GM12878 (cell line): ENCODE results near the gene INSC. TPM values are rescaled to one million over a fixed set of nuclear protein-coding genes. Genes with fewer than 3 reads are reported as not detected.
A peak's percentile ranks its signal among the peaks of the same experiment; 100 is the strongest.

Source experiments
- ATAC-seq: fragments of 200-7000 bp; cut with Tn5 transposase; 3 replicates; pipeline ENCODE4 v1.9.1; 2020; ENCODE audit warnings: mild to moderate bottlenecking, moderate library complexity
- BruUV-seq: library from RNA; stranded (reverse); fragments of 400-500 nt; replicated peaks from 2 replicates; lab custom pipeline; 2021; lab: Mats Ljungman, UMichigan
- CTCF ChIA-PET: fragments of 300-600 bp; sonication (Branson Sonifier 250); formaldehyde crosslinking; extraction: SDS; loops from one replicate; lab custom pipeline; 2021; ENCODE audit warnings: inconsistent platforms; lab: Yijun Ruan, JAX
- POLR2A ChIA-PET: fragments of 350-600 bp; formaldehyde crosslinking; extraction: SDS; loops from one replicate; lab custom pipeline; 2021; ENCODE audit warnings: inconsistent platforms; lab: Charles Lee
- RAD21 ChIA-PET: fragments of 300-600 bp; sonication (Branson Sonifier 250); formaldehyde crosslinking; loops from one replicate; lab custom pipeline; 2023; ENCODE audit warnings: antibody characterized with exemption; ENCODE audit not compliant: unreplicated experiment; lab: Charles Lee
- SMC1A ChIA-PET: fragments of 300-600 bp; sonication (Branson Sonifier 250); formaldehyde crosslinking; loops from one replicate; lab custom pipeline; 2023; ENCODE audit not compliant: unreplicated experiment, uncharacterized antibody; lab: Charles Lee
- DNase-seq: peaks from one replicate; pipeline ENCODE4 v3.0.0-alpha.2; 2011; ENCODE audit warnings: low read depth, low spot score
- FAIRE-seq: peaks from 3 replicates; lab custom pipeline; 2011; peaks lifted over from hg19 to GRCh38; lab: Jason Lieb, UNC
- H2AFZ ChIP-seq: 2 replicates; pipeline ENCODE4 v1.6.0; 2011; ENCODE audit warnings: low read depth, low read length, control low read depth; ENCODE audit not compliant: control insufficient read depth
- H3K27ac ChIP-seq: 2 replicates; pipeline ENCODE4 v1.5.1; 2011; ENCODE audit warnings: control low read depth; ENCODE audit not compliant: control insufficient read depth, insufficient read depth
- H3K27me3 ChIP-seq, 2 experiments: replicated peaks in 1 of 2; 2 replicates each; pipeline versions ENCODE4 v1.6.0 to v1.6.1; 2011; ENCODE audit warnings: low read length in 1 of 2; ENCODE audit not compliant: control insufficient read depth in 2 of 2, insufficient read depth in 2 of 2
- H3K36me3 ChIP-seq, 2 experiments: 2 replicates each; pipeline ENCODE4 v1.5.1; 2011; ENCODE audit warnings: low read length in 1 of 2; ENCODE audit not compliant: control insufficient read depth in 2 of 2, insufficient read depth in 2 of 2
- H3K4me1 ChIP-seq: 2 replicates; pipeline ENCODE4 v1.6.1; 2011; ENCODE audit warnings: mild to moderate bottlenecking, low read length, moderate library complexity, mixed read lengths; ENCODE audit not compliant: control insufficient read depth, insufficient read depth
- H3K4me2 ChIP-seq: 2 replicates; pipeline ENCODE4 v1.6.0; 2011; ENCODE audit warnings: control low read depth; ENCODE audit not compliant: control insufficient read depth, insufficient read depth
- H3K4me3 ChIP-seq: fragments of 200-600 bp; sonication (generic); 2 replicates; pipeline ENCODE4 v1.5.1; 2016
- H3K79me2 ChIP-seq: 2 replicates; pipeline ENCODE4 v1.6.0; 2011; ENCODE audit warnings: low read length; ENCODE audit not compliant: control insufficient read depth, insufficient read depth
- H3K9ac ChIP-seq: 2 replicates; pipeline ENCODE4 v1.8.0; 2011; ENCODE audit warnings: low read length, control low read depth, mixed read lengths; ENCODE audit not compliant: control insufficient read depth, insufficient read depth
- H3K9me3 ChIP-seq: replicated peaks from 3 replicates; pipeline ENCODE4 v1.5.1; 2011; ENCODE audit warnings: mild to moderate bottlenecking, low read length; ENCODE audit not compliant: control insufficient read depth, insufficient read depth
- H4K20me1 ChIP-seq: 2 replicates; pipeline ENCODE4 v1.6.0; 2011; ENCODE audit not compliant: control insufficient read depth, insufficient read depth
- BHLHE40 ChIP-seq, 2 experiments: fragments of 450-650 bp in 1 of 2; IDR thresholded peaks; 2 replicates each; pipeline ENCODE4 v1.6.1; 2011 to 2017; ENCODE audit warnings: low read depth in 2 of 2, borderline replicate concordance in 1 of 2, improper control_type of control experiment in 1 of 2, low read length in 1 of 2, mild to moderate bottlenecking in 1 of 2
- CTCF ChIP-seq, 3 experiments: IDR thresholded peaks in 2 of 3; conservative IDR thresholded peaks in 1 of 3; 2 replicates each; pipeline ENCODE4 v1.5.1; 2011; ENCODE audit warnings: low read depth in 3 of 3, low read length in 3 of 3, mild to moderate bottlenecking in 3 of 3, control low read depth in 2 of 3, moderate library complexity in 2 of 3, inconsistent platforms in 1 of 3, mixed read lengths in 1 of 3; ENCODE audit not compliant: control insufficient read depth in 2 of 3, insufficient read depth in 1 of 3; ENCODE audit errors: extremely low read depth in 1 of 3
- EED ChIP-seq: sonication (generic); IDR thresholded peaks from 2 replicates; pipeline ENCODE4 v1.6.1; 2016; ENCODE audit warnings: antibody characterized with exemption, low read depth
- EGR1 ChIP-seq, 2 experiments: IDR thresholded peaks; 1 replicate in 1 of 2; 2 replicates in 1 of 2; pipeline ENCODE4 v1.6.1; 2011 to 2012; ENCODE audit warnings: low read depth in 2 of 2, low read length in 2 of 2, borderline replicate concordance in 1 of 2, mild to moderate bottlenecking in 1 of 2, moderate library complexity in 1 of 2
- GABPA ChIP-seq: IDR thresholded peaks from 2 replicates; pipeline ENCODE4 v1.6.1; 2014; ENCODE audit warnings: antibody characterized with exemption, low read depth, mild to moderate bottlenecking, inconsistent platforms
- IRF5 ChIP-seq: fragments of 450-650 bp; IDR thresholded peaks from 2 replicates; pipeline ENCODE4 v1.6.1; 2017; ENCODE audit warnings: borderline replicate concordance
- KDM1A ChIP-seq: fragments of 200-600 bp; sonication (generic); IDR thresholded peaks from 2 replicates; pipeline ENCODE4 v1.6.1; 2016; ENCODE audit warnings: borderline replicate concordance
- MTA2 ChIP-seq: fragments of 450-650 bp; IDR thresholded peaks from 2 replicates; pipeline ENCODE4 v1.6.1; 2016; ENCODE audit warnings: low read depth, mild to moderate bottlenecking, moderate library complexity
- NFYA ChIP-seq: IDR thresholded peaks from 2 replicates; pipeline ENCODE4 v1.6.1; 2011; ENCODE audit warnings: low read depth, mild to moderate bottlenecking, low read length, improper control_type of control experiment, borderline replicate concordance
- POLR2A ChIP-seq: IDR thresholded peaks from 2 replicates; pipeline ENCODE4 v1.6.1; 2011; ENCODE audit warnings: low read depth, mild to moderate bottlenecking, low read length
- POLR2AphosphoS5 ChIP-seq: IDR thresholded peaks from 2 replicates; pipeline ENCODE4 v1.6.1; 2011; ENCODE audit warnings: mild to moderate bottlenecking, low read length, inconsistent platforms
- RAD21 ChIP-seq: IDR thresholded peaks from 2 replicates; pipeline ENCODE4 v1.6.1; 2011; ENCODE audit warnings: mild to moderate bottlenecking, low read depth, low read length, moderate library complexity; ENCODE audit not compliant: insufficient read depth
- RCOR1 ChIP-seq: conservative IDR thresholded peaks from 2 replicates; pipeline ENCODE4 v1.6.1; 2012; ENCODE audit warnings: low read depth, low read length, improper control_type of control experiment
- RUNX3 ChIP-seq: IDR thresholded peaks from 2 replicates; pipeline ENCODE4 v1.6.1; 2012; ENCODE audit warnings: low read length, inconsistent platforms
- SMC3 ChIP-seq: IDR thresholded peaks from 2 replicates; pipeline ENCODE4 v1.6.1; 2011; ENCODE audit warnings: low read length, improper control_type of control experiment, borderline replicate concordance
- TCF7 ChIP-seq: IDR thresholded peaks from 2 replicates; pipeline ENCODE4 v1.6.1; 2014; ENCODE audit warnings: antibody characterized with exemption, borderline replicate concordance
- WGBS: methylation state at CpG from one replicate; pipeline ENCODE4 v1.1.6; 2016; ENCODE audit warnings: low lambda C conversion rate; ENCODE audit not compliant: insufficient replicate concordance, insufficient coverage; ENCODE audit errors: missing lambda C conversion rate; 5-methylcytosine and 5-hydroxymethylcytosine counted together
- in situ Hi-C: fragments of 300-500 bp; cut with MboI; formaldehyde crosslinking; loops from 9 replicates; pipeline ENCODE4 v1.14.3; 2018; ENCODE audit warnings: mixed read lengths
- intact Hi-C: fragments of 100-400 bp; cut with micrococcal nuclease; formaldehyde crosslinking; loops from one replicate; pipeline ENCODE4 v1.14.2; 2022; ENCODE audit not compliant: unreplicated experiment
- polyA plus RNA-seq, 11 experiments: library from polyadenylated mRNA; depleted of rRNA in 4 of 11; unstranded in 6 of 11; stranded (reverse) in 5 of 11; fragments of >200 nt; fragmentation: Nextera tagmentation in 4 of 11; fragmentation: Illumina TruSeq in 1 of 11; extraction: Ambion mirVana in 4 of 11; extraction: Trizol in 1 of 11; gene quantifications; 1 replicate in 1 of 11; 2 replicates in 10 of 11; pipeline versions ENCODE4 v1.2.1 to v1.2.3, GENCODE V29; 2011 to 2016; ENCODE audit warnings: inconsistent platforms in 2 of 11, missing spikeins in 2 of 11, low read depth in 1 of 11
- total RNA-seq, 4 experiments: library from RNA; depleted of rRNA in 3 of 4; stranded (reverse); fragments of >200 nt in 3 of 4; fragmentation: Illumina TruSeq in 1 of 4; extraction: Trizol in 1 of 4; gene quantifications; 2 replicates each; pipeline versions ENCODE4 v1.2.1 to v1.2.3, GENCODE V29; 2013 to 2021
- TF ChIP-seq, protein P1 (sequence below): IDR thresholded peaks from 2 replicates; pipeline ENCODE4 v1.6.1; 2011; ENCODE audit warnings: mild to moderate bottlenecking, low read depth, low read length, moderate library complexity; ENCODE audit not compliant: insufficient replicate concordance
- TF ChIP-seq, protein P2 (sequence below): fragments of 450-650 bp; IDR thresholded peaks from 2 replicates; pipeline ENCODE4 v1.6.1; 2017; ENCODE audit warnings: antibody characterized with exemption, mild to moderate bottlenecking, moderate library complexity

INSC gene
- total and polyA plus RNA-seq, 10 of the 15 experiments (the other 5 are each of a cell fraction or from before 2014, with no cell fraction given): 0.13 to 0.33 TPM; not detected in 8

GRCh38 chr11:15276621-15277020, 161.9 kb downstream of the INSC start:
- H3K9me3 ChIP-seq: no peaks in the 10 kb centered on the region
- ATAC-seq: no peak
- intact Hi-C loops: no loop called here
- 0% methylated on average over 3 of the region's 3 CpGs for WGBS
- no peaks in the 10 kb centered on the region for H3K36me3 ChIP-seq
- H2AFZ ChIP-seq: no peak overlapping the region
- no TSS peak for BruUV-seq
- no peaks in the 10 kb centered on the region for H4K20me1 ChIP-seq
- POLR2A ChIA-PET: no interaction called here
- H3K9ac ChIP-seq: no peak overlapping the region
- CTCF ChIA-PET: no interaction called here
- no peak overlapping the region for H3K4me2 ChIP-seq
- no peaks in the 10 kb centered on the region for H3K79me2 ChIP-seq
- SMC1A ChIA-PET: no interaction called here
- no peak for FAIRE-seq
- H3K4me3 ChIP-seq: no peak overlapping the region
- no peak overlapping the region for H3K27ac ChIP-seq
- no peaks in the 10 kb centered on the region for H3K27me3 ChIP-seq
- in situ Hi-C loops: no loop called here
- RAD21 ChIA-PET: no interaction called here
- no peaks in the 10 kb centered on the region for H3K4me1 ChIP-seq
- DNase-seq: no peak
- TF ChIP-seq POLR2AphosphoS5: no peak
- TF ChIP-seq POLR2A: no peak
- TF ChIP-seq EGR1 (IDR thresholded peaks at IDR 0.05; ENCODE audit: borderline replicate concordance in 1 of 2, low read depth in 2 of 2, low read length in 2 of 2): no peak
- TF ChIP-seq BHLHE40 (IDR thresholded peaks at IDR 0.05; ENCODE audit: borderline replicate concordance in 1 of 2, low read depth in 2 of 2, low read length in 1 of 2): no peak
- no peak for TF ChIP-seq KDM1A
- TF ChIP-seq, protein P1, sequence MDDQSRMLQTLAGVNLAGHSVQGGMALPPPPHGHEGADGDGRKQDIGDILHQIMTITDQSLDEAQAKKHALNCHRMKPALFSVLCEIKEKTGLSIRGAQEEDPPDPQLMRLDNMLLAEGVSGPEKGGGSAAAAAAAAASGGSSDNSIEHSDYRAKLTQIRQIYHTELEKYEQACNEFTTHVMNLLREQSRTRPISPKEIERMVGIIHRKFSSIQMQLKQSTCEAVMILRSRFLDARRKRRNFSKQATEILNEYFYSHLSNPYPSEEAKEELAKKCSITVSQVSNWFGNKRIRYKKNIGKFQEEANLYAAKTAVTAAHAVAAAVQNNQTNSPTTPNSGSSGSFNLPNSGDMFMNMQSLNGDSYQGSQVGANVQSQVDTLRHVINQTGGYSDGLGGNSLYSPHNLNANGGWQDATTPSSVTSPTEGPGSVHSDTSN: no peak
- TF ChIP-seq MTA2: no peak
- TF ChIP-seq GABPA: no peak
- TF ChIP-seq RUNX3: no peak
- no peak for TF ChIP-seq NFYA
- no peak for TF ChIP-seq RCOR1
- TF ChIP-seq, protein P2, sequence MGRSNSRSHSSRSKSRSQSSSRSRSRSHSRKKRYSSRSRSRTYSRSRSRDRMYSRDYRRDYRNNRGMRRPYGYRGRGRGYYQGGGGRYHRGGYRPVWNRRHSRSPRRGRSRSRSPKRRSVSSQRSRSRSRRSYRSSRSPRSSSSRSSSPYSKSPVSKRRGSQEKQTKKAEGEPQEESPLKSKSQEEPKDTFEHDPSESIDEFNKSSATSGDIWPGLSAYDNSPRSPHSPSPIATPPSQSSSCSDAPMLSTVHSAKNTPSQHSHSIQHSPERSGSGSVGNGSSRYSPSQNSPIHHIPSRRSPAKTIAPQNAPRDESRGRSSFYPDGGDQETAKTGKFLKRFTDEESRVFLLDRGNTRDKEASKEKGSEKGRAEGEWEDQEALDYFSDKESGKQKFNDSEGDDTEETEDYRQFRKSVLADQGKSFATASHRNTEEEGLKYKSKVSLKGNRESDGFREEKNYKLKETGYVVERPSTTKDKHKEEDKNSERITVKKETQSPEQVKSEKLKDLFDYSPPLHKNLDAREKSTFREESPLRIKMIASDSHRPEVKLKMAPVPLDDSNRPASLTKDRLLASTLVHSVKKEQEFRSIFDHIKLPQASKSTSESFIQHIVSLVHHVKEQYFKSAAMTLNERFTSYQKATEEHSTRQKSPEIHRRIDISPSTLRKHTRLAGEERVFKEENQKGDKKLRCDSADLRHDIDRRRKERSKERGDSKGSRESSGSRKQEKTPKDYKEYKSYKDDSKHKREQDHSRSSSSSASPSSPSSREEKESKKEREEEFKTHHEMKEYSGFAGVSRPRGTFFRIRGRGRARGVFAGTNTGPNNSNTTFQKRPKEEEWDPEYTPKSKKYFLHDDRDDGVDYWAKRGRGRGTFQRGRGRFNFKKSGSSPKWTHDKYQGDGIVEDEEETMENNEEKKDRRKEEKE: no peak
- peak; percentile 32; the same call in 1 of the 2 replicates for TF ChIP-seq RAD21
- TF ChIP-seq IRF5: no peak
- peak; percentile 9; the same call in 1 of the 2 replicates for TF ChIP-seq SMC3
- TF ChIP-seq CTCF (IDR thresholded peaks at IDR 0.05 in 2 of 3, conservative IDR thresholded peaks at IDR 0.05 in 1 of 3; ENCODE audit: control insufficient read depth in 2 of 3, extremely low read depth in 1 of 3, insufficient read depth in 1 of 3, low read depth in 3 of 3, low read length in 3 of 3): peak in 1 of 3 experiments; percentile 12; a peak in 1 of 6 replicates
- TF ChIP-seq EED: no peak
- TF ChIP-seq TCF7: no peak
